Liver (tissue), 9 donors: ENCODE data around the gene SLIT1. TPM values are rescaled to one million over a fixed set of nuclear protein-coding genes. Genes with fewer than 3 reads are reported as not detected.

Source experiments
- DNase-seq: peaks from one replicate; pipeline ENCODE4 v3.0.0-alpha.2; 2017; ENCODE audit warnings: low spot score
- H3K27ac ChIP-seq, 2 donors: one replicate each; pipeline ENCODE4 v1.7.0; 2013; ENCODE audit warnings: inconsistent platforms in 2 of 2, low read length in 2 of 2, control low read depth in 1 of 2, low read depth in 1 of 2, mild to moderate bottlenecking in 1 of 2
- H3K27me3 ChIP-seq, 4 donors: one replicate each; pipeline versions ENCODE4 v1.6.1 to v1.7.0; 2013; ENCODE audit warnings: low read length in 3 of 4, inconsistent platforms in 1 of 4, mild to moderate bottlenecking in 1 of 4, moderate library complexity in 1 of 4; ENCODE audit not compliant: control insufficient read depth in 4 of 4, insufficient read depth in 4 of 4
- H3K36me3 ChIP-seq, 4 donors: one replicate each; pipeline versions ENCODE4 v1.6.1 to v1.7.0; 2013; ENCODE audit warnings: low read length in 3 of 4, mild to moderate bottlenecking in 3 of 4, low read depth in 1 of 4, moderate library complexity in 1 of 4; ENCODE audit not compliant: control insufficient read depth in 4 of 4, insufficient read depth in 3 of 4
- H3K4me1 ChIP-seq, 4 donors: one replicate each; pipeline versions ENCODE4 v1.6.1 to v1.7.0; 2013; ENCODE audit warnings: low read length in 3 of 4, mild to moderate bottlenecking in 3 of 4, moderate library complexity in 1 of 4; ENCODE audit not compliant: control insufficient read depth in 4 of 4, insufficient read depth in 4 of 4
- H3K4me3 ChIP-seq, 3 donors: one replicate each; pipeline versions ENCODE4 v1.6.1 to v1.7.0; 2013; ENCODE audit warnings: low read length in 3 of 3, control low read depth in 1 of 3, low read depth in 1 of 3, mild to moderate bottlenecking in 1 of 3
- H3K9ac ChIP-seq, 2 donors: one replicate each; pipeline ENCODE4 v1.7.0; 2013; ENCODE audit warnings: low read length in 2 of 2, mild to moderate bottlenecking in 2 of 2, moderate library complexity in 2 of 2, control low read depth in 1 of 2, low read depth in 1 of 2
- H3K9me3 ChIP-seq, 4 donors: one replicate each; pipeline versions ENCODE4 v1.6.1 to v1.7.0; 2013; ENCODE audit warnings: low read length in 3 of 4; ENCODE audit not compliant: control insufficient read depth in 4 of 4
- ATF3 ChIP-seq: IDR thresholded peaks from 2 replicates; pipeline ENCODE4 v1.6.1; 2016; ENCODE audit warnings: antibody characterized with exemption
- EGR1 ChIP-seq, 2 donors: IDR thresholded peaks; 2 replicates each; pipeline ENCODE4 v1.6.1; 2016 to 2018; ENCODE audit warnings: antibody characterized with exemption in 2 of 2, low read depth in 2 of 2
- FOXA2 ChIP-seq: IDR thresholded peaks from 2 replicates; pipeline ENCODE4 v1.6.1; 2016; ENCODE audit warnings: antibody characterized with exemption
- GABPA ChIP-seq, 2 donors: IDR thresholded peaks in 1 of 2; conservative IDR thresholded peaks in 1 of 2; 2 replicates each; pipeline ENCODE4 v1.6.1; 2016; ENCODE audit warnings: antibody characterized with exemption in 2 of 2, mild to moderate bottlenecking in 1 of 2, moderate library complexity in 1 of 2
- HNF4G ChIP-seq: IDR thresholded peaks from 2 replicates; pipeline ENCODE4 v1.6.1; 2016; ENCODE audit warnings: antibody characterized with exemption
- NR2F2 ChIP-seq: IDR thresholded peaks from 2 replicates; pipeline ENCODE4 v1.6.1; 2016; ENCODE audit warnings: antibody characterized with exemption
- RAD21 ChIP-seq, 2 donors: IDR thresholded peaks; 2 replicates each; pipeline ENCODE4 v1.6.1; 2016; ENCODE audit warnings: antibody characterized with exemption in 2 of 2, mild to moderate bottlenecking in 2 of 2
- REST ChIP-seq: IDR thresholded peaks from 2 replicates; pipeline ENCODE4 v1.6.1; 2016; ENCODE audit warnings: antibody characterized with exemption, mild to moderate bottlenecking
- RXRA ChIP-seq, 2 donors: IDR thresholded peaks; 2 replicates each; pipeline ENCODE4 v1.6.1; 2017 to 2018; ENCODE audit warnings: antibody characterized with exemption in 2 of 2, mild to moderate bottlenecking in 1 of 2
- TAF1 ChIP-seq: conservative IDR thresholded peaks from 2 replicates; pipeline ENCODE4 v1.6.1; 2016; ENCODE audit warnings: antibody characterized with exemption, mild to moderate bottlenecking
- YY1 ChIP-seq: IDR thresholded peaks from 2 replicates; pipeline ENCODE4 v1.6.1; 2016; ENCODE audit warnings: antibody characterized with exemption, mild to moderate bottlenecking
- ZBTB33 ChIP-seq: IDR thresholded peaks from 2 replicates; pipeline ENCODE4 v1.6.1; 2016; ENCODE audit warnings: antibody characterized with exemption
- WGBS: extraction: QIAGEN DNeasy Blood & Tissue Kit; methylation state at CpG from one replicate; pipeline ENCODE4 v1.1.7; 2013; 5-methylcytosine and 5-hydroxymethylcytosine counted together
- polyA plus RNA-seq, 2 donors: library from polyadenylated mRNA; stranded (reverse) in 1 of 2; unstranded in 1 of 2; fragments of 200-250 nt in 1 of 2; fragments of >200 nt in 1 of 2; fragmentation: Nextera tagmentation in 1 of 2; extraction: Ambion mirVana in 1 of 2; gene quantifications; one replicate each; pipeline versions ENCODE4 v1.2.1 to v1.2.3, GENCODE V29; 2013 to 2015
- total RNA-seq, 2 donors: library from RNA; depleted of rRNA; stranded (reverse); fragments of >200 nt; gene quantifications; one replicate each; pipeline ENCODE4 v1.2.3, GENCODE V29; 2014
- TF ChIP-seq, protein P1 (sequence below): fragments of 150-350 bp; IDR thresholded peaks from 2 replicates; pipeline ENCODE4 v1.5.1; 2017; ENCODE audit warnings: improper control_type of control experiment, low read depth, low read length; ENCODE audit not compliant: missing input control
- TF ChIP-seq, protein P2 (sequence below): IDR thresholded peaks from 2 replicates; pipeline ENCODE4 v1.6.1; 2016; ENCODE audit warnings: antibody characterized with exemption
- donor health status: healthy.
- donor health status: healthy.
- donor health status: healthy.
- donor health status: healthy.
- donor health status: healthy.

Gene SLIT1
- total and polyA plus RNA-seq, 4 donors = under 0.01 to 0.14 (median 0.06) TPM

GRCh38 chr10:97163181-97163580, 22.6 kb downstream of the SLIT1 start:
- H3K27me3 ChIP-seq = no peaks in the 10 kb centered on the region
- H3K9me3 ChIP-seq = no peaks in the 10 kb centered on the region
- TF ChIP-seq REST (no peak), YY1 (no peak)
- TF ChIP-seq, protein P1, sequence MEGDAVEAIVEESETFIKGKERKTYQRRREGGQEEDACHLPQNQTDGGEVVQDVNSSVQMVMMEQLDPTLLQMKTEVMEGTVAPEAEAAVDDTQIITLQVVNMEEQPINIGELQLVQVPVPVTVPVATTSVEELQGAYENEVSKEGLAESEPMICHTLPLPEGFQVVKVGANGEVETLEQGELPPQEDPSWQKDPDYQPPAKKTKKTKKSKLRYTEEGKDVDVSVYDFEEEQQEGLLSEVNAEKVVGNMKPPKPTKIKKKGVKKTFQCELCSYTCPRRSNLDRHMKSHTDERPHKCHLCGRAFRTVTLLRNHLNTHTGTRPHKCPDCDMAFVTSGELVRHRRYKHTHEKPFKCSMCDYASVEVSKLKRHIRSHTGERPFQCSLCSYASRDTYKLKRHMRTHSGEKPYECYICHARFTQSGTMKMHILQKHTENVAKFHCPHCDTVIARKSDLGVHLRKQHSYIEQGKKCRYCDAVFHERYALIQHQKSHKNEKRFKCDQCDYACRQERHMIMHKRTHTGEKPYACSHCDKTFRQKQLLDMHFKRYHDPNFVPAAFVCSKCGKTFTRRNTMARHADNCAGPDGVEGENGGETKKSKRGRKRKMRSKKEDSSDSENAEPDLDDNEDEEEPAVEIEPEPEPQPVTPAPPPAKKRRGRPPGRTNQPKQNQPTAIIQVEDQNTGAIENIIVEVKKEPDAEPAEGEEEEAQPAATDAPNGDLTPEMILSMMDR = no peak
- TF ChIP-seq, protein P2, sequence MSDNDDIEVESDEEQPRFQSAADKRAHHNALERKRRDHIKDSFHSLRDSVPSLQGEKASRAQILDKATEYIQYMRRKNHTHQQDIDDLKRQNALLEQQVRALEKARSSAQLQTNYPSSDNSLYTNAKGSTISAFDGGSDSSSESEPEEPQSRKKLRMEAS = no peak
- H3K36me3 ChIP-seq = no peaks in the 10 kb centered on the region
- H3K27ac ChIP-seq = no peak overlapping the region
- no peaks in the 10 kb centered on the region for H3K4me1 ChIP-seq
- no peak overlapping the region for H3K4me3 ChIP-seq
- H3K9ac ChIP-seq = no peak overlapping the region
- DNase-seq = no peak
- WGBS = 93% methylated on average over 7 of the region's 7 CpGs

DNA sequence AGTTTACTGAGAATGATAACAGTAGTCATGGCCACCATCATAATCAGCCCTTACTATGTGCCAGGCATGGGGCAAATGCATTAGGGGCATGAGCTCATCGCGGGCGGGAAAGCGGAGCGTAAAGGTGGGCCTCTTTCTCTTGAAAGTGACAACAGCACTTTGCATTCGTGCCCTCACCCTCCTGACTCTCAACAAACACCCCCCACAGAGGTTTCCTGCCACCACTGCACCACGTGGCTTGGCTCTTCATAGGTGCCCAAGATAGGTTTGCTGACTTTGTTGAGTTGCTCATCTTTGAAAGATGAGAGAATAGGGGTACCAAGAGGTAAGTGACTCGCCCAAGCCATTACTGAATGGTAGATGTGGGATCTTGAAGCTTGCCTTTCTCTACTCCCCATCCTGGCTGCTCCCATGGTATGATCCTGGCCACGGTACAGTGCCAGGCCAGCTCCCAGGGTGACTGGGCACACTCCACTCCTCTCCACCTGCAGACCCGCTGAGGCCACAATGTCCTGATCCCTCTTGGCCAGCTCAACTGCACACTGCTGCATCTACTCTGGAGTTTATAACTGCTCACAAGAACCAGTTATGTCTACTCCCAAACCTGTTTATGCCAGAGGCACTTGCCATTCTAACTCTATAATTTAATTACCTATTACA, 26.0 kb downstream of the SLIT1 start:
- H3K9ac ChIP-seq = no peak overlapping the region
- H3K4me3 ChIP-seq = no peak overlapping the region
- H3K9me3 ChIP-seq = no peaks in the 10 kb centered on the region
- DNase-seq = no peak
- no peaks in the 10 kb centered on the region for H3K4me1 ChIP-seq
- H3K36me3 ChIP-seq = no peaks in the 10 kb centered on the region
- no peaks in the 10 kb centered on the region for H3K27me3 ChIP-seq
- TF ChIP-seq FOXA2 (no peak), GABPA (IDR thresholded peaks at IDR 0.05 in 1 of 2, conservative IDR thresholded peaks at IDR 0.05 in 1 of 2) (no peak), HNF4G (no peak), ATF3 (no peak), RAD21 (IDR thresholded peaks at IDR 0.05) (no peak), ZBTB33 (no peak), EGR1 (IDR thresholded peaks at IDR 0.05; ENCODE audit: low read depth in 2 of 2) (no peak), RXRA (IDR thresholded peaks at IDR 0.05) (no peak), NR2F2 (no peak), REST (no peak), TAF1 (no peak)
- TF ChIP-seq, protein P2 = no peak
- 85% methylated on average over 10 of the region's 10 CpGs for WGBS
- H3K27ac ChIP-seq = no peak overlapping the region
